K562 (cell line): ENCODE measurements around the gene P2RY14. TPM values are rescaled to one million over a fixed set of nuclear protein-coding genes. Genes with fewer than 3 reads are reported as not detected.

Experiments used
- ATAC-seq: fragments of 200-7000 bp; cut with Tn5 transposase; 3 replicates; pipeline ENCODE4 v1.9.1; 2020; ENCODE audit warnings: moderate library complexity
- BruUV-seq: library from RNA; stranded (reverse); fragments of 400-500 nt; replicated peaks from 2 replicates; lab custom pipeline; 2021; lab: Mats Ljungman, UMichigan
- CTCF ChIA-PET: fragments of 300-600 bp; formaldehyde crosslinking; extraction: SDS; loops from one replicate; lab custom pipeline; 2021; ENCODE audit warnings: low intra/inter-chr PET ratio; lab: Yijun Ruan, JAX
- POLR2A ChIA-PET: fragments of 300-600, 350-650 bp; sonication (Branson Sonifier 250); formaldehyde crosslinking; extraction: SDS; loops from one replicate; lab custom pipeline; 2021; ENCODE audit warnings: antibody characterized with exemption, inconsistent platforms; lab: Yijun Ruan, JAX
- DNase-seq, 4 experiments: peaks; one replicate each; pipeline versions ENCODE4 v3.0.0 to v3.0.0-alpha.2; 2011 to 2018; ENCODE audit warnings: low spot score in 3 of 4, mixed read lengths in 3 of 4; ENCODE audit errors: extremely low read depth in 1 of 4
- FAIRE-seq: peaks from 2 replicates; lab custom pipeline; 2011; peaks lifted over from hg19 to GRCh38; lab: Jason Lieb, UNC
- H2AFZ ChIP-seq: 2 replicates; pipeline ENCODE4 v1.6.0; 2011; ENCODE audit warnings: low read depth, low read length, control low read depth, inconsistent platforms
- H3K27ac ChIP-seq: fragments of 200-600 bp; 3 replicates; pipeline ENCODE4 v1.8.0; 2011; ENCODE audit warnings: low read depth, mild to moderate bottlenecking, control low read depth, inconsistent platforms, low read length, moderate library complexity, mixed read lengths; ENCODE audit errors: extremely low read depth
- H3K27me3 ChIP-seq, 2 experiments: fragments of 300-600 bp in 1 of 2; 2 replicates in 1 of 2; 3 replicates in 1 of 2; pipeline versions ENCODE4 v1.6.0 to v1.8.0; 2011; ENCODE audit warnings: inconsistent platforms in 2 of 2, low read length in 2 of 2, mild to moderate bottlenecking in 1 of 2, mixed read lengths in 1 of 2, moderate library complexity in 1 of 2; ENCODE audit not compliant: control insufficient read depth in 2 of 2, insufficient read depth in 2 of 2
- H3K36me3 ChIP-seq: fragments of 300-600 bp; 3 replicates; pipeline ENCODE4 v1.8.0; 2011; ENCODE audit warnings: mild to moderate bottlenecking, low read length, inconsistent platforms; ENCODE audit not compliant: control insufficient read depth, insufficient read depth
- H3K4me1 ChIP-seq, 2 experiments: fragments of 200-600 bp in 1 of 2; replicated peaks in 1 of 2; 2 replicates in 1 of 2; 3 replicates in 1 of 2; pipeline versions ENCODE4 v1.5.1 to v1.8.0; 2011; ENCODE audit warnings: inconsistent platforms in 2 of 2, low read length in 2 of 2, mild to moderate bottlenecking in 1 of 2, mixed read lengths in 1 of 2, moderate library complexity in 1 of 2; ENCODE audit not compliant: control insufficient read depth in 2 of 2, insufficient read depth in 2 of 2
- H3K4me2 ChIP-seq: 2 replicates; pipeline ENCODE4 v1.6.1; 2011; ENCODE audit warnings: low read length, control low read depth, inconsistent platforms, mixed read lengths; ENCODE audit not compliant: insufficient read depth
- H3K4me3 ChIP-seq: fragments of 200-600 bp; sonication (generic), shearing (Covaris generic); 2 replicates; pipeline ENCODE4 v1.5.1; 2016; ENCODE audit warnings: control low read depth, inconsistent platforms
- H3K79me2 ChIP-seq: fragments of 200-600 bp; 3 replicates; pipeline ENCODE4 v1.8.0; 2011; ENCODE audit warnings: low read length, inconsistent platforms; ENCODE audit not compliant: control insufficient read depth, insufficient read depth
- H3K9ac ChIP-seq, 2 experiments: 2 replicates each; pipeline versions ENCODE4 v1.6.0 to v1.6.1; 2011; ENCODE audit warnings: low read depth in 2 of 2, low read length in 2 of 2, control low read depth in 1 of 2, inconsistent platforms in 1 of 2, mild to moderate bottlenecking in 1 of 2, mixed read lengths in 1 of 2; ENCODE audit not compliant: insufficient read depth in 1 of 2
- H3K9me1 ChIP-seq: one replicate; pipeline ENCODE4 v1.6.0; 2011; ENCODE audit warnings: inconsistent platforms, mild to moderate bottlenecking, low read length, moderate library complexity; ENCODE audit not compliant: control insufficient read depth, insufficient read depth
- H3K9me3 ChIP-seq: replicated peaks from 2 replicates; pipeline ENCODE4 v1.5.1; 2011; ENCODE audit warnings: low read depth, low read length, inconsistent platforms; ENCODE audit not compliant: control insufficient read depth, insufficient read depth
- H4K20me1 ChIP-seq: replicated peaks from 2 replicates; pipeline ENCODE4 v1.6.1; 2011; ENCODE audit warnings: low read length, inconsistent platforms, mixed read lengths; ENCODE audit not compliant: control insufficient read depth, insufficient read depth
- CHD4 ChIP-seq: fragments of 200-600 bp; sonication (generic); IDR thresholded peaks from 3 replicates; pipeline ENCODE4 v1.6.1; 2012; ENCODE audit warnings: low read depth, mild to moderate bottlenecking, mixed read lengths, low read length, inconsistent platforms; ENCODE audit not compliant: insufficient read depth, insufficient replicate concordance, poor library complexity, severe bottlenecking
- DACH1 ChIP-seq: fragments of 450-650 bp; IDR thresholded peaks from 2 replicates; pipeline ENCODE4 v1.6.1; 2018; ENCODE audit not compliant: partially characterized antibody
- JUND ChIP-seq, 2 experiments: IDR thresholded peaks; 2 replicates in 1 of 2; 3 replicates in 1 of 2; pipeline ENCODE4 v1.6.1; 2011; ENCODE audit warnings: borderline replicate concordance in 2 of 2, low read depth in 2 of 2, low read length in 2 of 2, improper control_type of control experiment in 1 of 2, missing biosample characterization in 1 of 2, missing genetic modification characterization in 1 of 2, missing genetic modification reagents in 1 of 2
- MEIS2 ChIP-seq: fragments of 450-650 bp; IDR thresholded peaks from 2 replicates; pipeline ENCODE4 v1.6.1; 2014; ENCODE audit warnings: mild to moderate bottlenecking; ENCODE audit not compliant: partially characterized antibody
- POLR2AphosphoS2 ChIP-seq: IDR thresholded peaks from 2 replicates; pipeline ENCODE4 v1.6.1; 2012; ENCODE audit warnings: low read length, improper control_type of control experiment
- RAD21 ChIP-seq, 2 experiments: fragments of 250-450 bp in 1 of 2; fragments of 450-650 bp in 1 of 2; sonication (Bioruptor Pico) in 1 of 2; formaldehyde crosslinking in 1 of 2; IDR thresholded peaks in 1 of 2; conservative IDR thresholded peaks in 1 of 2; 2 replicates each; pipeline versions ENCODE4 v1.4.0 to v1.8.0; 2020 to 2022; ENCODE audit warnings: mild to moderate bottlenecking in 2 of 2, moderate library complexity in 1 of 2
- whole genome bisulfite sequencing: fragments of 100-300 bp; shearing (Covaris generic); methylation state at CpG from one replicate; pipeline ENCODE4 v1.1.6; 2016; ENCODE audit warnings: low coverage, mixed read lengths; ENCODE audit not compliant: insufficient coverage; ENCODE audit errors: missing lambda C conversion rate; 5-methylcytosine and 5-hydroxymethylcytosine counted together
- in situ Hi-C: fragments of 300-500 bp; cut with MboI; formaldehyde crosslinking; loops from 4 replicates; pipeline ENCODE4 v1.15.0; 2018; ENCODE audit warnings: inconsistent platforms, mixed read lengths
- intact Hi-C: fragments of 100-400 bp; cut with micrococcal nuclease; formaldehyde crosslinking; loops from 2 replicates; pipeline ENCODE4 v1.14.2; 2022
- polyA plus RNA-seq, 8 experiments: library from polyadenylated mRNA; depleted of rRNA in 4 of 8; stranded (reverse) in 5 of 8; unstranded in 3 of 8; fragments of >200 nt; fragmentation: Nextera tagmentation in 2 of 8; fragmentation: Illumina TruSeq in 1 of 8; extraction: Ambion mirVana in 2 of 8; extraction: Trizol in 1 of 8; gene quantifications; 2 replicates each; pipeline versions ENCODE4 v1.2.1 to v1.2.3, GENCODE V29; 2011 to 2014; ENCODE audit warnings: inconsistent platforms in 1 of 8, missing spikeins in 1 of 8
- total RNA-seq, 7 experiments: library from RNA; depleted of rRNA in 6 of 7; stranded (reverse); fragments of >200 nt in 6 of 7; fragmentation: Illumina TruSeq in 2 of 7; extraction: Trizol in 2 of 7; gene quantifications; 2 replicates each; pipeline versions ENCODE4 v1.2.1 to v1.2.3, GENCODE V29; 2011 to 2021; ENCODE audit warnings: low replicate concordance in 1 of 7
- TF ChIP-seq, protein P1 (sequence below): sonication (generic); formaldehyde crosslinking; IDR thresholded peaks from 2 replicates; pipeline ENCODE4 v1.8.0; 2022; ENCODE audit warnings: mild to moderate bottlenecking, low read depth, missing genetic modification reagents
- TF ChIP-seq, protein P2 (sequence below): sonication (generic); formaldehyde crosslinking; IDR thresholded peaks from 2 replicates; pipeline ENCODE4 v1.8.0; 2022; ENCODE audit warnings: mild to moderate bottlenecking, missing genetic modification reagents
- TF ChIP-seq, protein P3 (sequence below), 2 experiments: fragments of 250-450 bp in 1 of 2; fragments of 450-650 bp in 1 of 2; sonication (Bioruptor Pico) in 1 of 2; IDR thresholded peaks; 2 replicates each; pipeline versions ENCODE4 v1.6.1 to v1.8.0; 2016 to 2021; ENCODE audit warnings: mild to moderate bottlenecking in 2 of 2, moderate library complexity in 2 of 2, missing compliant biosample characterization in 1 of 2, missing genetic modification characterization in 1 of 2

The P2RY14 gene
- total and polyA plus RNA-seq, 9 of the 15 experiments (the other 6 are each of a cell fraction or from before 2014, with no cell fraction given): not detected

DNA sequence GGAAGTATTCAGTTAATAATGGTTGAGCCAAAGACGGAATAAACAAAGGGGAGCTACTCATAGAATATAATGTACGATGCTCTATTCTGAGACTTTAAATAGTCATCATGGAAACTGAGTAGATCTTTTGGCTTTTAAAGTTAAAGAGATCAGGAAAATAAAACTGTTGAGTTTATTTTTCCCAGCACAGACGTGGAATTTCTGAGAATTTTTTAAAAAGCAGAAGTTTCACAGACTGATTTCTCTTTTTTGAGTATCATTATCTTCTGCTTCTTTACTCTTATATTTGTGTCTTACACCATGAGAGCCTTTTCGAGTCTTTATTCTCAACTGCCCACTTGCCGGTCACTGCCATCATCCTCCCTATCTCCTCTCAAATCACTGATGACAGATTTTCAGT is 13.2 kb downstream of the P2RY14 start:
- TF ChIP-seq POLR2AphosphoS2 (no peak), MEIS2 (no peak), JUND (IDR thresholded peaks at IDR 0.05; ENCODE audit: borderline replicate concordance, low read depth, low read length) (no peak), JUND (tag; IDR thresholded peaks at IDR 0.05; ENCODE audit: borderline replicate concordance, low read depth, low read length) (no peak), RAD21 (CRISPR knock-in tag; conservative IDR thresholded peaks at IDR 0.05 in 1 of 2, IDR thresholded peaks at IDR 0.05 in 1 of 2) (no peak), CHD4 (no peak), DACH1 (no peak)
- TF ChIP-seq, protein P1, sequence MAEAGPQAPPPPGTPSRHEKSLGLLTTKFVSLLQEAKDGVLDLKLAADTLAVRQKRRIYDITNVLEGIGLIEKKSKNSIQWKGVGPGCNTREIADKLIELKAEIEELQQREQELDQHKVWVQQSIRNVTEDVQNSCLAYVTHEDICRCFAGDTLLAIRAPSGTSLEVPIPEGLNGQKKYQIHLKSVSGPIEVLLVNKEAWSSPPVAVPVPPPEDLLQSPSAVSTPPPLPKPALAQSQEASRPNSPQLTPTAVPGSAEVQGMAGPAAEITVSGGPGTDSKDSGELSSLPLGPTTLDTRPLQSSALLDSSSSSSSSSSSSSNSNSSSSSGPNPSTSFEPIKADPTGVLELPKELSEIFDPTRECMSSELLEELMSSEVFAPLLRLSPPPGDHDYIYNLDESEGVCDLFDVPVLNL (CRISPR knock-in tag): no peak
- TF ChIP-seq, protein P2, sequence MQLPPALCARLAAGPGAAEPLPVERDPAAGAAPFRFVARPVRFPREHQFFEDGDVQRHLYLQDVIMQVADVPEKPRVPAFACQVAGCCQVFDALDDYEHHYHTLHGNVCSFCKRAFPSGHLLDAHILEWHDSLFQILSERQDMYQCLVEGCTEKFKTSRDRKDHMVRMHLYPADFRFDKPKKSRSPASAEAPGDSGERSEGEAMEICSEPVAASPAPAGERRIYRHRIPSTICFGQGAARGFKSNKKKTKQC (CRISPR knock-in tag): no peak
- TF ChIP-seq, protein P3, sequence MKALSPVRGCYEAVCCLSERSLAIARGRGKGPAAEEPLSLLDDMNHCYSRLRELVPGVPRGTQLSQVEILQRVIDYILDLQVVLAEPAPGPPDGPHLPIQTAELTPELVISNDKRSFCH (CRISPR knock-in tag; IDR thresholded peaks at IDR 0.05): no peak
- TF ChIP-seq, protein P3 (tag; IDR thresholded peaks at IDR 0.05): no peak
- CTCF ChIA-PET: no interaction called here
- in situ Hi-C loops (no loop called here), intact Hi-C loops (no loop called here)
- H2AFZ ChIP-seq: no peak overlapping the region
- FAIRE-seq: no peak
- no peaks in the 10 kb centered on the region for H3K79me2 ChIP-seq
- H3K9me3 ChIP-seq: no peaks in the 10 kb centered on the region
- ATAC-seq: no peak
- H3K27me3 ChIP-seq: peaks cover 2 to 18% of the 10 kb centered on the region in 2 experiments; a peak in 3 of 5 replicates
- no peak for DNase-seq
- POLR2A ChIA-PET: no interaction called here
- H3K4me1 ChIP-seq: no peaks in the 10 kb centered on the region
- BruUV-seq: no TSS peak
- H3K9me1 ChIP-seq: no peaks in the 10 kb centered on the region
- 2% methylated on average over 5 of the region's 5 CpGs for WGBS
- no peak overlapping the region for H3K9ac ChIP-seq
- H3K36me3 ChIP-seq: no peaks in the 10 kb centered on the region
- H4K20me1 ChIP-seq: no peaks in the 10 kb centered on the region
- H3K4me3 ChIP-seq: no peak overlapping the region
- H3K27ac ChIP-seq: no peak overlapping the region
- H3K4me2 ChIP-seq: no peak overlapping the region
